Endothelial cell (in vitro differentiated cells): ENCODE results near the gene NEURL1B. TPM values are rescaled to one million over a fixed set of nuclear protein-coding genes. Genes with fewer than 3 reads are reported as not detected.

ENCODE experiments used
- DNase-seq: peaks from one replicate; pipeline ENCODE4 v3.0.0; 2021; ENCODE audit warnings: low spot score
- H3K27ac Mint-ChIP-seq: one replicate; pipeline ENCODE4 v1.8.0; 2021; ENCODE audit warnings: mixed read lengths, inconsistent platforms; ENCODE audit not compliant: unreplicated experiment
- H3K27me3 Mint-ChIP-seq: one replicate; pipeline ENCODE4 v1.8.0; 2021; ENCODE audit warnings: mild to moderate bottlenecking, moderate library complexity, mixed read lengths, inconsistent platforms; ENCODE audit not compliant: unreplicated experiment
- H3K36me3 Mint-ChIP-seq: one replicate; pipeline ENCODE4 v1.8.0; 2021; ENCODE audit warnings: mild to moderate bottlenecking, low read depth, mixed read lengths, inconsistent platforms; ENCODE audit not compliant: unreplicated experiment
- H3K4me1 Mint-ChIP-seq: one replicate; pipeline ENCODE4 v1.8.0; 2021; ENCODE audit warnings: mild to moderate bottlenecking, mixed read lengths, inconsistent platforms; ENCODE audit not compliant: unreplicated experiment
- H3K4me3 Mint-ChIP-seq: one replicate; pipeline ENCODE4 v1.8.0; 2021; ENCODE audit warnings: mild to moderate bottlenecking, mixed read lengths, inconsistent platforms; ENCODE audit not compliant: unreplicated experiment
- H3K9me3 Mint-ChIP-seq: one replicate; pipeline ENCODE4 v1.8.0; 2021; ENCODE audit warnings: mixed read lengths, inconsistent platforms; ENCODE audit not compliant: unreplicated experiment
- CTCF ChIP-seq: fragments of 200-600 bp; sonication (generic); IDR thresholded peaks from one replicate; pipeline ENCODE4 v1.5.0; 2021; ENCODE audit warnings: antibody characterized with exemption; ENCODE audit not compliant: unreplicated experiment
- total RNA-seq: library from RNA; stranded (reverse); fragmentation: NEBNext Ultra II Directional; extraction: Animal tissue kit (Norgen Biotek cat#: 25700); gene quantifications from one replicate; pipeline ENCODE4 v1.2.1, GENCODE V29; 2021; ENCODE audit not compliant: unreplicated experiment

Gene NEURL1B
- total RNA-seq, 1 donor from 2014 or later: 0.13 TPM

- TF ChIP-seq CTCF: no peak
- H3K27me3 Mint-ChIP-seq: peaks cover 3% of the 10 kb centered on the region
Observed at GRCh38 chr5:172636279-172637050, 4.6 kb upstream of the NEURL1B start.

GRCh38 chr5:172637110-172637580, 3.9 kb upstream of the NEURL1B start:
- H3K9me3 Mint-ChIP-seq: no peaks in the 10 kb centered on the region
- peaks cover 4% of the 10 kb centered on the region for H3K36me3 Mint-ChIP-seq
- DNase-seq: no peak
- H3K27me3 Mint-ChIP-seq: peaks cover 3% of the 10 kb centered on the region
- no peak overlapping the region for H3K4me3 Mint-ChIP-seq
- no peak for TF ChIP-seq CTCF
- no peaks in the 10 kb centered on the region for H3K4me1 Mint-ChIP-seq
- no peak overlapping the region for H3K27ac Mint-ChIP-seq

More at GRCh38 chr5:172636279-172637050, 4.6 kb upstream of the NEURL1B start:
- Mint-ChIP-seq H3K36me3 (peaks cover 4% of the 10 kb centered on the region), H3K4me3 (no peak overlapping the region), H3K27ac (no peak overlapping the region), H3K9me3 (no peaks in the 10 kb centered on the region), H3K4me1 (no peaks in the 10 kb centered on the region)
- no peak for DNase-seq

GRCh38 chr5:172637740-172638139, 3.3 kb upstream of the NEURL1B start:
- no peak for DNase-seq
- Mint-ChIP-seq H3K27me3 (peaks cover 8% of the 10 kb centered on the region), H3K9me3 (no peaks in the 10 kb centered on the region), H3K27ac (no peak overlapping the region), H3K36me3 (peaks cover 4% of the 10 kb centered on the region), H3K4me3 (no peak overlapping the region), H3K4me1 (no peaks in the 10 kb centered on the region)
- TF ChIP-seq CTCF: no peak

GRCh38 chr5:172638209-172638768, 2.8 kb upstream of the NEURL1B start:
- Mint-ChIP-seq H3K27me3 (peaks cover 8% of the 10 kb centered on the region), H3K36me3 (peaks cover 4% of the 10 kb centered on the region), H3K9me3 (no peaks in the 10 kb centered on the region), H3K4me1 (no peaks in the 10 kb centered on the region), H3K27ac (no peak overlapping the region), H3K4me3 (no peak overlapping the region)
- DNase-seq: no peak
- TF ChIP-seq CTCF: no peak

- Mint-ChIP-seq H3K27me3 (peaks cover 10% of the 10 kb centered on the region), H3K27ac (no peak overlapping the region), H3K9me3 (no peaks in the 10 kb centered on the region), H3K4me1 (no peaks in the 10 kb centered on the region), H3K36me3 (peaks cover 4% of the 10 kb centered on the region), H3K4me3 (no peak overlapping the region)
- TF ChIP-seq CTCF: no peak
- no peak for DNase-seq
Observed at GRCh38 chr5:172640139-172640538, 924 bp upstream of the NEURL1B start.
